IMR-90 (cell line): ENCODE measurements around the gene ADGRG3. TPM values are rescaled to one million over a fixed set of nuclear protein-coding genes. Genes with fewer than 3 reads are reported as not detected.

Experiments used
- ATAC-seq: fragments of 200-7000 bp; cut with Tn5 transposase; 2 replicates; pipeline ENCODE4 v1.9.1; 2020; ENCODE audit warnings: low read depth, mild to moderate bottlenecking, moderate library complexity
- BruUV-seq: library from RNA; stranded (reverse); fragments of 400-500 nt; replicated peaks from 2 replicates; lab custom pipeline; 2021; lab: Mats Ljungman, UMichigan
- CTCF ChIA-PET: fragments of 300-600 bp; formaldehyde crosslinking; extraction: SDS; loops from one replicate; lab custom pipeline; 2021; ENCODE audit warnings: antibody characterized with exemption; lab: Yijun Ruan, JAX
- POLR2A ChIA-PET: fragments of 300-600 bp; sonication (Branson Sonifier 250); formaldehyde crosslinking; loops from one replicate; lab custom pipeline; 2022; ENCODE audit warnings: antibody characterized with exemption; ENCODE audit not compliant: unreplicated experiment; lab: Charles Lee
- DNase-seq: peaks from one replicate; pipeline ENCODE4 v3.0.0; 2013
- H2AFZ ChIP-seq: replicated peaks from 2 replicates; pipeline ENCODE3; 2013; ENCODE audit warnings: low read length, mild to moderate bottlenecking; ENCODE audit not compliant: poor library complexity
- H2AK5ac ChIP-seq: 2 replicates; pipeline ENCODE4 v1.6.1; 2013; ENCODE audit warnings: low read depth, low read length, inconsistent platforms
- H2AK9ac ChIP-seq: replicated peaks from 2 replicates; pipeline ENCODE3; 2013; ENCODE audit warnings: mild to moderate bottlenecking, low read depth, low read length, moderate library complexity; ENCODE audit not compliant: poor library complexity
- H2BK120ac ChIP-seq: 2 replicates; pipeline ENCODE4 v1.6.1; 2013; ENCODE audit warnings: low read depth, low read length, inconsistent platforms
- H2BK15ac ChIP-seq: 3 replicates; pipeline ENCODE4 v1.6.1; 2013; ENCODE audit warnings: low read depth, low read length, inconsistent platforms
- H2BK20ac ChIP-seq: 2 replicates; pipeline ENCODE4 v1.6.1; 2013; ENCODE audit warnings: low read depth, mild to moderate bottlenecking, inconsistent platforms, low read length, moderate library complexity
- H2BK5ac ChIP-seq: 2 replicates; pipeline ENCODE4 v1.6.1; 2013; ENCODE audit warnings: mild to moderate bottlenecking, low read depth, low read length, inconsistent platforms; ENCODE audit not compliant: poor library complexity, severe bottlenecking
- H3K14ac ChIP-seq: replicated peaks from 2 replicates; pipeline ENCODE4 v1.6.1; 2013; ENCODE audit warnings: low read depth, low read length, inconsistent platforms
- H3K18ac ChIP-seq: 2 replicates; pipeline ENCODE4 v1.6.1; 2013; ENCODE audit warnings: low read depth, low read length, control low read depth
- H3K23ac ChIP-seq: 2 replicates; pipeline ENCODE4 v1.6.1; 2013; ENCODE audit warnings: low read depth, low read length, inconsistent platforms
- H3K27ac ChIP-seq: 2 replicates; pipeline ENCODE4 v1.5.1; 2013; ENCODE audit warnings: mild to moderate bottlenecking, control low read depth, low read length; ENCODE audit not compliant: insufficient read depth
- H3K27me3 ChIP-seq: 2 replicates; pipeline ENCODE4 v1.6.1; 2013; ENCODE audit warnings: low read length; ENCODE audit not compliant: control insufficient read depth, insufficient read depth
- H3K36me3 ChIP-seq: 2 replicates; pipeline ENCODE4 v1.6.1; 2013; ENCODE audit warnings: low read length, mixed read lengths; ENCODE audit not compliant: control insufficient read depth, insufficient read depth
- H3K4ac ChIP-seq: 2 replicates; pipeline ENCODE4 v1.6.1; 2013; ENCODE audit warnings: low read depth, low read length, inconsistent platforms
- H3K4me1 ChIP-seq: 2 replicates; pipeline ENCODE4 v1.6.1; 2013; ENCODE audit warnings: low read length, mixed read lengths; ENCODE audit not compliant: control insufficient read depth, insufficient read depth
- H3K4me2 ChIP-seq: 2 replicates; pipeline ENCODE4 v1.6.1; 2013; ENCODE audit warnings: low read depth, mild to moderate bottlenecking, control low read depth, low read length, moderate library complexity
- H3K4me3 ChIP-seq: 2 replicates; pipeline ENCODE4 v1.5.1; 2013; ENCODE audit warnings: low read depth, mild to moderate bottlenecking, control low read depth, low read length, moderate library complexity; ENCODE audit not compliant: insufficient read depth
- H3K56ac ChIP-seq: 2 replicates; pipeline ENCODE4 v1.6.1; 2013; ENCODE audit warnings: low read length, inconsistent platforms; ENCODE audit not compliant: insufficient read depth; ENCODE audit errors: extremely low read depth
- H3K79me1 ChIP-seq, 2 experiments: 2 replicates each; pipeline ENCODE4 v1.6.1; 2013; ENCODE audit warnings: low read length in 2 of 2, inconsistent platforms in 1 of 2, low read depth in 1 of 2
- H3K9ac ChIP-seq: 2 replicates; pipeline ENCODE4 v1.6.1; 2013; ENCODE audit warnings: low read depth, low read length, control low read depth
- H3K9me1 ChIP-seq: 2 replicates; pipeline ENCODE4 v1.6.1; 2013; ENCODE audit warnings: low read length, inconsistent platforms; ENCODE audit not compliant: insufficient read depth
- H3K9me3 ChIP-seq: 2 replicates; pipeline ENCODE4 v1.6.1; 2013; ENCODE audit warnings: low read length; ENCODE audit not compliant: control insufficient read depth, insufficient read depth
- H4K20me1 ChIP-seq: 2 replicates; pipeline ENCODE4 v1.6.1; 2013; ENCODE audit warnings: low read length, inconsistent platforms; ENCODE audit not compliant: insufficient read depth
- H4K5ac ChIP-seq: 2 replicates; pipeline ENCODE4 v1.6.1; 2013; ENCODE audit warnings: mild to moderate bottlenecking, low read depth, low read length, control low read depth
- H4K8ac ChIP-seq, 2 experiments: 2 replicates each; pipeline ENCODE4 v1.6.1; 2013; ENCODE audit warnings: low read depth in 2 of 2, low read length in 2 of 2, control low read depth in 1 of 2, inconsistent platforms in 1 of 2
- H4K91ac ChIP-seq: 2 replicates; pipeline ENCODE4 v1.6.1; 2013; ENCODE audit warnings: low read depth, low read length, inconsistent platforms; ENCODE audit not compliant: insufficient read depth
- CEBPB ChIP-seq: IDR thresholded peaks from 2 replicates; pipeline ENCODE4 v1.6.1; 2012; ENCODE audit warnings: low read depth, low read length, improper control_type of control experiment
- CTCF ChIP-seq: conservative IDR thresholded peaks from 2 replicates; pipeline ENCODE4 v1.5.1; 2012; ENCODE audit warnings: mild to moderate bottlenecking, low read depth, low read length, improper control_type of control experiment
- ELK1 ChIP-seq: fragments of 150-350 bp; IDR thresholded peaks from 2 replicates; pipeline ENCODE4 v1.6.1; 2016; ENCODE audit warnings: low read depth, mild to moderate bottlenecking, low read length, moderate library complexity, borderline replicate concordance
- MAFK ChIP-seq: IDR thresholded peaks from 2 replicates; pipeline ENCODE4 v1.6.1; 2012; ENCODE audit warnings: low read depth, low read length, improper control_type of control experiment
- MAZ ChIP-seq: IDR thresholded peaks from 2 replicates; pipeline ENCODE4 v1.6.1; 2012; ENCODE audit warnings: low read depth, mild to moderate bottlenecking, low read length, improper control_type of control experiment, moderate library complexity, borderline replicate concordance
- MXI1 ChIP-seq: IDR thresholded peaks from 2 replicates; pipeline ENCODE4 v1.6.1; 2012; ENCODE audit warnings: low read depth, mild to moderate bottlenecking, low read length, moderate library complexity, borderline replicate concordance
- NFE2L2 ChIP-seq: fragments of 150-350 bp; IDR thresholded peaks from 2 replicates; pipeline ENCODE4 v1.6.1; 2016; ENCODE audit warnings: low read depth, mild to moderate bottlenecking, low read length
- POLR2A ChIP-seq: IDR thresholded peaks from 2 replicates; pipeline ENCODE4 v1.6.1; 2012; ENCODE audit warnings: mild to moderate bottlenecking, low read depth, low read length
- RAD21 ChIP-seq: IDR thresholded peaks from 2 replicates; pipeline ENCODE4 v1.6.1; 2012; ENCODE audit warnings: low read length, improper control_type of control experiment
- RCOR1 ChIP-seq: IDR thresholded peaks from 2 replicates; pipeline ENCODE4 v1.6.1; 2012; ENCODE audit warnings: mild to moderate bottlenecking, low read length, improper control_type of control experiment; ENCODE audit not compliant: insufficient replicate concordance
- RFX5 ChIP-seq: IDR thresholded peaks from 2 replicates; pipeline ENCODE4 v1.8.0; 2012; ENCODE audit warnings: low read depth, mild to moderate bottlenecking, low read length, moderate library complexity
- SMC3 ChIP-seq: fragments of 150-350 bp; IDR thresholded peaks from 2 replicates; pipeline ENCODE4 v1.6.1; 2016; ENCODE audit warnings: low read depth, mild to moderate bottlenecking, antibody characterized with exemption, low read length, moderate library complexity
- USF2 ChIP-seq: fragments of 150-350 bp; IDR thresholded peaks from 2 replicates; pipeline ENCODE4 v1.6.1; 2017; ENCODE audit warnings: mild to moderate bottlenecking, antibody characterized with exemption, low read length, low read depth
- WGBS, 2 experiments: methylation state at CpG; one replicate each; pipeline versions ENCODE4 v1.1.5 to v1.1.7; 2013; ENCODE audit warnings: missing lambda C conversion rate in 2 of 2; ENCODE audit not compliant: insufficient read length in 1 of 2; ENCODE audit errors: extremely low coverage in 2 of 2; 5-methylcytosine and 5-hydroxymethylcytosine counted together
- dilution Hi-C: fragments of 300-500 bp; cut with HindIII; formaldehyde crosslinking; loops from one replicate; pipeline ENCODE4 v1.14.3; 2018; ENCODE audit warnings: low sequenced_read_pairs; ENCODE audit not compliant: unreplicated experiment
- in situ Hi-C: fragments of 300-500 bp; cut with MboI; formaldehyde crosslinking; loops from 3 replicates; pipeline ENCODE4 v1.14.3; 2019; ENCODE audit warnings: low sequenced_read_pairs, inconsistent platforms, mixed read lengths
- intact Hi-C: fragments of 100-400 bp; cut with micrococcal nuclease; formaldehyde crosslinking; loops from 2 replicates; pipeline ENCODE4 v1.10.0; 2022
- polyA plus RNA-seq, 3 experiments: library from polyadenylated mRNA; depleted of rRNA; stranded (reverse); fragments of >200 nt; gene quantifications; 2 replicates each; pipeline ENCODE4 v1.2.3, GENCODE V29; 2012; ENCODE audit warnings: low replicate concordance in 1 of 3
- total RNA-seq: library from RNA; depleted of rRNA; stranded (reverse); fragments of >200 nt; gene quantifications from 2 replicates; pipeline ENCODE4 v1.2.3, GENCODE V29; 2012

Gene ADGRG3
- total and polyA plus RNA-seq, 2 of the 4 experiments (the other 2 are of a cell fraction) = not detected

- no peak overlapping the region for H4K8ac ChIP-seq
- dilution Hi-C loops = no loop called here
Measured at GRCh38 chr16:57663917-57664661, 4.0 kb upstream of the ADGRG3 start.

More at GRCh38 chr16:57663917-57664661, 4.0 kb upstream of the ADGRG3 start:
- H3K9me1 ChIP-seq = no peaks in the 10 kb centered on the region; the same call in 1 of the 2 replicates
- H4K5ac ChIP-seq = no peak overlapping the region
- no peak overlapping the region for H2BK20ac ChIP-seq
- ChIA-PET POLR2A (no interaction called here), CTCF (no interaction called here)
- no peak for DNase-seq
- TF ChIP-seq USF2 (no peak), MXI1 (no peak), MAZ (no peak), MAFK (no peak), CEBPB (no peak), NFE2L2 (no peak), SMC3 (no peak), POLR2A (no peak), RFX5 (no peak), RCOR1 (no peak), CTCF (no peak), RAD21 (no peak), ELK1 (no peak)
- no peak overlapping the region for H2AK9ac ChIP-seq
- H2AFZ ChIP-seq = no peak overlapping the region
- no peak overlapping the region for H3K14ac ChIP-seq
- no peak overlapping the region for H2BK5ac ChIP-seq
- no peak for ATAC-seq
- no peak overlapping the region for H3K27ac ChIP-seq
- H3K27me3 ChIP-seq = peaks cover 7% of the 10 kb centered on the region; the same call in 1 of the 2 replicates
- no peaks in the 10 kb centered on the region for H4K20me1 ChIP-seq
- no peaks in the 10 kb centered on the region for H3K36me3 ChIP-seq
- no peaks in the 10 kb centered on the region for H3K4me1 ChIP-seq
- no peaks in the 10 kb centered on the region for H3K79me1 ChIP-seq
- 44% methylated on average over 8 of the region's 15 CpGs; no CpG with 5 or more reads in 1 of the 2 experiments for WGBS, 2 experiments
- no peak overlapping the region for H2AK5ac ChIP-seq
- H3K18ac ChIP-seq = no peak overlapping the region
- intact Hi-C loops = no loop called here
- H3K9ac ChIP-seq = no peak overlapping the region
- BruUV-seq = no TSS peak
- H3K4me3 ChIP-seq = no peak overlapping the region
- H3K56ac ChIP-seq = no peak overlapping the region
- no peak overlapping the region for H3K23ac ChIP-seq
- H4K91ac ChIP-seq = no peak overlapping the region
- in situ Hi-C loops = no loop called here
- no peak overlapping the region for H2BK120ac ChIP-seq
- no peak overlapping the region for H2BK15ac ChIP-seq
- H3K4me2 ChIP-seq = no peak overlapping the region
- no peaks in the 10 kb centered on the region for H3K9me3 ChIP-seq
- H3K4ac ChIP-seq = no peak overlapping the region
